Right forelimb (tissue), 1 donor: ENCODE results near the gene ZNF653.
"Not testable (repeated sequence)": the region's sequence is repeated elsewhere in the genome, so short reads cannot be mapped to it uniquely, and the experiment has no call there.

Experiments
- DNase-seq: peaks from one replicate; pipeline ENCODE4 v3.0.0-alpha.2; 2018

The ZNF653 gene

DNA sequence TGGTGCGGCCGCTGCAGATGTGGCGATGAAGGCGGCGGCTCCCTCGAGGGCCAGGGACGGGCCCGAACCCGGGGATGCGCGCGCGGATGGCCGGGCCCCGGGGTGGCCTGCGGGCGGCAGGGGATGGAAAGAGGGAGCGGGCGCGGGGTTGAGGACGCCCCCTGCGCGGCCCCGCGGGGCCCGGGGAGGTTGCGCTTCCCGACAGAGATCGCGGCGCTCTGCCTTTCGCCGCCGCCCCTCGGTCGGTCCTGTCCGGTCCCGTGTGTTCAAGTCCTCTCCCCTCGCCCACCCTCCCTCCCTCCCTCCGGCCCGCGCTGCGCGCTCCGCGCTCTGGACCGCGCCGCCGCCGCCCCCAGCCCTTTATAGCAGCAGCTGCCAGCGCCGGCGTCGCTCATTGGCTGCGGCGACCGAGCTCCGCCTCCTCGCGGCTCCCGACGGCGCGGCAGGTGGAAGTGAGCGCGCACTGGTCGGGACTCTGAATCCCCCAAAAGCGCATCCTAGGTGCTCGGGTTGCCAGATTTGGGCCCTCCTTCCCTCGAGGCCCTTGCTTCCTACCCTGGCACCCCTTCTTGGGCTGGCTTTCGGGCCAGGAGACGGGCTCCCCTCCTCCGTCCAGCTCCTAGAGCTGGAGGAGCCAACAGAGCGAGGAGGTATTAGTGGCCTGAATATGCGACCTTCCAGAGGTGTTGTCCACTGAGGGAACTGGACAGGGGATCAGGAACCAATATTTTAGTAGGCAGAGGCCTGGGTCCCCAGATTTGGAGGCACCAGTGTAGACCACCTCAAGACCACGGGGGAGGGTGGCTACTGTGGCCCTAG is 24.7 kb downstream of the ZNF653 start, which contains the start of gene ELAVL3:
ELAVL3 (minus strand) TSS at position 332 of the 819 bp plus-strand sequence. CDS start 438 bp downstream, outside the sequence.
- DNase-seq = no peak

DNA sequence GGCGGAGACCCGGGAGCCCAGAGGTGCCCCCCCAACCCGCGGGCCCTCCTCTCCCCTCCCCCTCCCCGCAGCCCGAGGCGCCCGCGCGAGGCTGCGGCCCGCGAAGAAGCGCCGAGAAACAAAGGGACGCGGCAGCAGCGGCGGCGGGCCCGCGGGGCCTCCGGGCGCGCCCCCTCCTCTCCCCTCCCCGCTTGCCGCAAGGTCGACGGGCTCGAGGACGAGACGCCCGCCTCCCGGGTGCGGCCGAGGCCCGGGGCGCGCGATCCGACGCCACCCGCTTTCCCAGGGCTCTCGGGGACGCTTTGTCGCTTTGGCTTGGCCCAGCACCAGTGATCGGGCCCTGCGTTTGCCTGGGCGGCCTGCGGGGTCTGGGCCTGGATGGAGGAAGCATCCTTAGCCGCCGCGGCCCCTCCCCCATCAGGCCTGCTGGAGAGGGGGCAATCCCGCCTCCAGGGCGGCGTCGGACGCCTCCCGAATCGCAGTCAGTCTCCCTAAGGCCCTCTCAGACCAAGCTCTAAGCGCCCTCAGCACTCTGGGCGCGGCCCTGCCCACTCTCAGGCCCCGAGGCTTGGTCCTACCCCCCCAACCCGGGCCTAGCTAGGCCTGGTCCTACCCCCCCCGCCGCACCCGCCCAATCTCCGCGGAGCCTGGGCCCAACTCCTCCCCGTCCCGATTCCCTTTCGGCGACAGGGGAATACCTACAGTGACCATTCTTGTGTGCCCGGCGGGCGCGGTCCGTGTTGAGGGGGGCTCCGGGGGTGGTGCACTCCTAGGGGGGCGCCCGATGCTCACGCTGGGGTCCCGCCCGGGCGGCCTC is 25.5 kb downstream of the ZNF653 start:
- no peak for DNase-seq

DNA sequence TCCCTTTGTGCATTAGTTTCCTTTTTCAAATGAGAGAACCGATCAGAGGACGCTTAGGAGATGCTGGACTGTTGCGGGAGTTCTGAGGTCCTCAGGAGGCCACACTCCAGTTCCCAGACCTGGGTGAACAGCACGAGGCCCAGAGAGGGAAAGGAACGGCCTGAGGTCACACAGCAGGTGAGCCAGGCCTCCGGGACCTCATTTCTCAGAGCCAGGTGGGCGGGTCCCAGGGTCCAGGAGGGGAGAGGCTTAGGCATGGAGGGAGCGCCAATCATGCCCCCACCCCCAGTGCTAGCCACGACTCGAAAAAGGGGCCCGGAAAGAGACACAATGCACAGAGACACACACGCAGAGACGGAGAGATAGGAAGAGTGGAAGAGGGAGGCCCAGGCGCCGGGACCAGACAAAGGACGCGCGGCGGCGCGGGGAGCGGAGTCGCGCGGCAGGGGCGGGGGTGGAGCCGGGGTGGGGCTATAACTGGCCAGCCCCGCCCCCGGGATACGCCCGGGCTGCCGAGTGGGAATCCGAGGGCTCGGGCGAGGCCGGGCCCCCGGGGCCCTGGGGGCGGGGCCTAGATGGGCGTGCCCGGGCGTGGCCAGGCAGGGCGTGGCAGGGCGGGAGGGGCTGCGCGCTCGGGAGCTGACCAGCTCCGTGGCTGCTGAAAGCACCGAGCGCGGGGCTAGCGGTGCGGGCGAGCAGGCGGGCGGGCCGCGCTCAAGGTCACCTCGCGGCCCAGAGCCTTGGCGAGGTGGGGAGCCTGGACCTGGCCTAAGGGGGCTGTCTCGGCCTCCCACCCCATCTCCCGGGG is 26.3 kb downstream of the ZNF653 start:
- no peak for DNase-seq

DNA sequence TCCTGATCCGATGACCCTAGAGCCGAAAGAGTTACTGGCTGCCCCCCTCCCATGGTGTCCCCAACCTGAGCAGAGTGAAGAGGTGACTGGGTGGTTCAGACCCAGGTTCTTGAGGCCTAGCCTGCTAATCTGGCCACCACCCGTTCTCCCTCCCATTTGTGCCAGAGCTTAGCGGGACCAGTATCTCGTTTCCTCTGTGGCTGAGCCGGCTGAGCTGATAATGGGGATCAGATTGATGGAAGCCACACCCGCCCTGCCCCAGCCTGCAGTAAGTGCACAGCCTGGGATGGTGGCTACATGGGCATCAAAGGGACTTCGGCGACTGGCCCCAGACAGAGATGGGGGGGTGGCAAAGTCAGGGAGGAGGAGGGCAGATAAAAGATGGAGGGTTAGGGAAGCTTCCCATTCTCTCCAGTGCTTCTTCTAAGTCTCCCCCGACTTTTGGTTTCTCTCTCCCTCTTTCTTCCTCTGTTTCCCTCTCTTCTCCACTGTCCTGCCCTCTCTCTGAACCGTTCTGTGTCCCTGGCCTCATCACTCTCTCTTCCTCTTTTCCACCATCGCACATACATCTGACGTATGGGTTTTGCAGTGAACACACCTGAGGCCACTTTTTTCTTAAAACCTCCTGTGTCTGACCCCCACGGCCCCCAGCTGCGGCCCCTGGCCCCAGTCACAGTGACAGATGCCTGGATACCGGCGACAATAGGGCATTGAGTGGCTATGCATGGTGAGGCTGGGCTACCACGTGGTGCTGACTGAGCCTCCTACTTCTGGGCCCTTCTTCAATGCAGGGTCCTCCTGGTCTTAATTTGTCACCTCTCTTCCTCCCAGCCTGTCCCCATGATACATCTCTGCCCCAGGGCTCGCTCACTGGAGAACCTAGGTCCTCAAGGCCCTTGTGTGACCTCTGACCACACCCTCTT is 27.2 kb downstream of the ZNF653 start:
- DNase-seq = no peak

DNA sequence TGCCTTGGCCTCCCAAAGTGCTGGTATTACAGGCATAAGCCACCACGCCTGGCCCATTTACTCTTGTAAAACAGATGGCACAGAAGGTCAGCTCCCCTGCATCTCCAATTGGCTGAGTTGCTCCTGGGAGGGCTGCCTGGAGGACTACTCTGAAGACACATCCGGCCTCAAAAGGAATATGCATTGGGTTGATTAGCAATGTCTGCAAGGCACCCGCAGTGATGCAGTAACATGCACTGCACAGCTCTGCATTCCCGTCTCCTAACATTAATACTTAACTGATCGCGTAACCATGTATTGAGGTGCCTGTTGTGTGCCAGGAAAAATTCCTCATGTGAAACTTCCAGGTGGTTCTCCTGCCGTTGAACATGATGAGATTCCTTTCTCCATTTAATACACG is 29.8 kb downstream of the ZNF653 start:
- DNase-seq = no peak

DNA sequence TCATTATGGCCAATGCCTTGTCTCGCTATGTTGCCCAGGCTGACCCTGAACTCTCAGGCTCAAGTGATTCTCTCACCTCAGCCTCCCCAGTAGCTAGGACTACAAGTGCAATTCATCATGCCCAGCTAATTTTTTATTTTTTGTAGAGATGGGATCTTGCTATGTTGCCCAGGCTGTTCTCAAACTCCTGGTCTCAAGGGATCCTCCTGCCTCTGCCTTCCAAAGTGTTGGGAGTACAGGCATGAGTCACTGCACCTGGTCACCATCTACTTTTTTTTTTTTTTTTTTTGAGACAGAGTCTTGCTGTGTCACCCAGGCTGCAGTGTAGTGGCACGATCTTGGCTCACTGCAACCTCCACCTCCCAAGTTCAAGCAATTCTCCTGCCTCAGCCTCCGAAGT is 30.3 kb downstream of the ZNF653 start:
- not testable (repeated sequence) for DNase-seq

DNA sequence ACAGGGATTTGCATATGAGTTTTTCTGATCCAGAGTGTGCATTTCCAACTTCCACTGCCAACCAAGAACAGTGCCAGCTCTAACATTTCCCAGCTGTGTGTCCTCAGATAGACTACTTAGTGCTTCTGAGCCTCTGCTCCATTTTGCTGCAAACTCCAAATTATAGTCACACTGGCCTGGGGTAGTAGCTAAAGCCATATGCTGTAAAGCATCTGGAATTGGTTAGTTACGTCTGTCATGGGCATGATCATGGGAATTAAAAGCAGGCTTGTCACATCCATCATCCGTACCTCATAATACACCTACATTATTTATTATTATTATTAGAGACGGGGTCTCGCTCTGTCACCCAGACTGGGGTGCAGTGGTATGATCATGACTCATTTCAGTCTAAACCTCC is 31.9 kb downstream of the ZNF653 start:
- DNase-seq = no peak

DNA sequence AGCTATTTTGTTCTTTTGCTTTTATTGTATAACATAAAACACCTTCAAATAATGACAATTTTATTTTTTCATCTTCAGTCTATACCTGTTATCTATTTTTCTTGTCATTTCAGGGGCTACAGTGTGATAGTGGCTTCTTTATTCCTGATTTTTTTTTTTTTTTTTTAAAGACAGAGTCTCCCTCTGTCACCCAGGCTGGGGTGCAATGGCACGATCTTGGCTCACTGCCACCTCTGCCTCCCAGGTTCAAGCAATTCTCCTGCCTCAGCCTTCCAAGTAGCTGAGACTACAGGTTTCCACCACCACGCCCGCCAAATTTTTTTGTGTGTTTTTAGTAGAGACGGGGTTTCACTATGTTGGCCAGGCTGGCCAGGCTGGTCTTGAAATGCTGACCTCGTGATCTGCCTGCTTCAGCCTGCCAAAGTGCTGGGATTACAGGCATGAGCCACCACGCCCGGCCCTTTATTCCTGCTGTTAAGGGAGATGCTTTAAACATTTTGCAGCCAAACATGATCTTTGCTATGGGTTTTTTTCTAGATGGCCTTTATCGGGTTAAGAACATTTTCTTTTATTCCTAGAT is 37.3 kb downstream of the ZNF653 start:
- not testable (repeated sequence) for DNase-seq

DNA sequence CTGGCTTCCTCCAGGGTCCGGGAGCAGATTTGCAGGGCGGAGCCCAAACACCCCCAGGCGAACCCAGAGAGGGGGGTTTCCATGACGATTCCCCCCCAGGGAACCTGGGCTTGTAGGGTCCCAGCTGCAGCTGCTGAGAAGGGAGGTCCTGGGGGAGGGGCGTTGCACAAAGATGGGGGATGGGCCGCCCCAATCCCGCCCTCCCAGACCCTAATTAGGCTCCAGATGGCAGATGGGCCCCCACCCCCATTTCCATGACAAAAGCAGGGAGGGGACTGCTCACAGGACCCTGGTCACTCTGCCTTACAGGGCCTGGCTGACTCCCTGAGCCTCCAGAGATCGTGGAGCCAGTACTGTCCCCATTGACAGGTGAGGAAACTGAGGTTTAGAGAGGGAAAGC is 40.0 kb downstream of the ZNF653 start:
- DNase-seq = no peak

DNA sequence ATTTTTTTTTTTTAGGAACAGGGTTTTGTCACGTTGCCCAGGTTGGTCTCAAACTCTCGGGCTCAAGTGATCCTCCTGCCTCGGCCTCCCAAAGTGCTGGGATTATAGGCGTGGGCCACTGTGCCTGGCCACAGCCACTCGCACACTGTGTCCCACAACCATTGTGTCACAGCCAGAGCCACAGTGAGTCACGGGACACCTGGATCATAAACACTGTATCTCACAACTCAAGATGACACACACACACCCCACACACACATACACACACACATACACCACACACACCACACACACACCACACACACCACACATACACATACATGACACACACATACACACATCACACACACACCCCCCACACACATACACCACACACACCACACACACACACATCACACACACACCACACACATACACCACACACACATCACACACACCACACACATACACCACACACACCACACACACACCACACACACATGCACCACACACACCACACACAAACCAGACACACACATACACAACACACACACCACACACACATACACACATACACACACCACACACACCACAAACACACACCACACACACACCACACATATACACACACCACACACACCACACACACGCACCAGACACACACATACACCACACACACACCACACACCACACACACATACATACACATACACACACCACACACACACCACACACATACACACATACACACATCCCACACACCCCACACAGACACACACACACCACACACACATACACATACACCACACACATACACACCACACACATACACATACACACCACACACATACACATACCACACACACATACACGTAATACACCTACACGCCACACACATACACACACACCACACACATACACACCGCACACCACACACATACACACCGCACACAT is 41.0 kb downstream of the ZNF653 start:
- no peak for DNase-seq

DNA sequence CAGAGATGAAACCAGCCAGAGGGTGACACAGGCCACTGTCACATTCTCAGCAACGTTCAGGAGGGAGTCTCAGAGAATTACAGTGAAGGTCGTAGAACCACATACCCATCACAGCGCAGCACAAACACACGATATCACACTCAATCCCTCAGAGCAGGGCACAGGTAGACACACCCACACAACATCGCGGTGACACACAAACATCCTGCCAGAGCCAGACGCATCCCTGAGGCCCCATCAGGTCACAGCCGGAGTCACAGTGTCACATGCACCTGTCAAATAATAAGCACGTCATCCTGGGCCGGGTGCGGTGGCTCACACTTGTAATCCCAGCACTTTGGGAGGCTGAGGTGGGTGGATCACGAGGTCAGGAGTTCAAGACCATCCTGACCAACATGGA is 42.2 kb downstream of the ZNF653 start:
- no peak for DNase-seq

DNA sequence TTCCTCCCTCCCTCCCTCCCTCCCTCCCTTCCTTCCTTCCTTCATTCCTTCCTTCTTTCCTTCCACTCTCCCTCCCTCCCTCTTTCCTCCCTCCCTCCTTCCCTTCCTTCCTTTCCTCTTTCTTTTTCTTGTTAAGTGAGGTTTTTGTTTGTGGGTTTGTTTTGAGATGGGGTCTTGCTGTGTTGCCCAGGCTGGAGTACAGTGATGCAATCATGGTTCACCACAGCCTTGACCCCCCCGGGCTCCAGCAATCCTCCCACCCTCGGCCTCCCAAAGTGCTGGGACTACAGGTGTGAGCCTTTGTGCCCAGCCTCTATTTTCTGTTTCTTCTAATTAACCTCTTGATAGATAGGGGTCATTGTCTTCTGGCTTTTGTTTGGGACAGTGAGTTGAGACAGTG is 44.2 kb downstream of the ZNF653 start:
- DNase-seq = no peak

DNA sequence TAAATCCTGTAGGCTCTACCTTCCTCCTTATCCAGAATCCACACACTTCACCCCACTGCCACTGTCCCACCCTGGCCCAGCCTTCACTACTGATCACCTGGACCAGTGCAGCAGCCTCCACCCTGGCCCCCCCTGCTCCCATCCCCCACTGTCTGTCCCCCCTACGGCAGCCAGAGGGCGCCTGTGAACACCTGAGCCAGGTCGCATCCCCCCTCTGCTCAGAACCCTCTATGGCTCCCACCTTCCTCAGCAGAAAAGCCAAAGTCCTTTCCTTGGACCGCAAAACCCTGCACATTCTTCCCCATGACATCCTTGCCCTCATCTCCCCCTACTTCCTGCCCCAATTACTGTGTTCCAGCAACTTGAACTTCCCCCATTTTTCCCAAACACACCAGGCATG is 45.4 kb downstream of the ZNF653 start:
- no peak for DNase-seq

DNA sequence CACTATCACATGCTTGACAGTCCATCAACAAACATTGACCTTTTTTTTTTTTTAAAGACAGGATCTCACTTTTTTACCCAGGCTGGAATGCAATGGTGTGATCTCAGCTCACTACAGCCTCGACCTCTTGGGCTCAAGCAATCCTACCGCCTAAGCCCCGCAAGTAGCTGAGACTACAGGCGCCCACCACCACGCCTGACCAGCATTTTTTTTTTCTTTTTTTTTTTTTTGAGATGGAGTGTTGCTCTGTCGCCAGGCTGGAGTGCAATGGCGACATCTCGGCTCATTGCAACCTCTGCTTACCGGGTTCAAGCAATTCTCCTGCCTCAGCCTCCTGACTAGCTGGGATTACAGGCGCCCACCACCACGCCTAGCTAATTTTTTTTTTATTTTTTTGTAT is 46.7 kb downstream of the ZNF653 start:
- DNase-seq = not testable (repeated sequence)

DNA sequence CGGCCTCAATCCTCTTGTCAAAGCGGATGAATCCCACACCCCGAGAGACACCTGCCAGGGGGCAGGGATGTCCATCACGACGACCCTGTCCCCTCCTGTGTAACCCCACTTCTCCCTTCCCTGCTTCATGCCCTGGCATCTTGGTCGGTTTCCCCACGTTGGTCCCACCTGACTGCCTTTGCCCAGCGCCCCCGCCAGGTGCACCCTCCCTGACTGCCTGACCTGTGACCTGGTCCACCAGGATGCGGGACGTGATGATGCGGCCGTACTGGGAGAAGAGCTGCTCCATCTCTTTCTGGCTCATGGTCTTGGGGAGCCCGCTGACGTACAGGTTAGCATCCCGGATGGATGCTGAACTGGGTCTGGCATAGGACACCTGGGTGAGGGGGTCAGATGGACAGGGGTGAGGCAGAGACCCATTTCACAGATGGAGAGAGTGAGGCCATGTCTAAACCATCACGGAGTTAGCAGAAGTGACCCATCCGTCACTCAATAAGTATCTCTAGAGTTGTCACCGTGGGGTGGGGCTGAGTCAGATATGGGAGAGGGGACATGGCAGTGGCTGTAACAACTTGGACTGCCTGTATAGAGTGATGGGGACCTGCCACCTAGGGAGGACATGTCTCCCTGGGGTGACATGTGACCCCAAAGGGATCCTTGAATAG is 47.3 kb downstream of the ZNF653 start:
- no peak for DNase-seq

DNA sequence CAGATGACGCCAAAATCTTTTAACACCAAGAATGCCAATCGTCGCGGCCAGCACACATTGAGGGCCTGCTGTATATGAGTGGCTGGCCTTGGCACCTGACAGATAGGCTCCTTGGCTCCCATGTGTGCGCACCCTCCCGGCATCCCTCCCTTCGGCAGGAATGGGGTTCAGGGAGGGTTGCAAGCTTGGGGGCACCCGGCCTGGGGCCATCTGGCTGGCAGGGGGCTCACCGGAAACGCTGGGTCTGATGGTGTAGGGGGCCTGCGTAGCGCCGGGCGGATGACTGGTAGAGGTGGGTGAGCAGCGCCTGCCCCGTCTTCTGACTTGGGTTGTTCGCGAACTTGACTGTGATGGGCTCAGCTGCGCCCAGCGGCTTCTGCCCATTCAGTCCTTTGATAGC is 47.8 kb downstream of the ZNF653 start:
- no peak for DNase-seq

DNA sequence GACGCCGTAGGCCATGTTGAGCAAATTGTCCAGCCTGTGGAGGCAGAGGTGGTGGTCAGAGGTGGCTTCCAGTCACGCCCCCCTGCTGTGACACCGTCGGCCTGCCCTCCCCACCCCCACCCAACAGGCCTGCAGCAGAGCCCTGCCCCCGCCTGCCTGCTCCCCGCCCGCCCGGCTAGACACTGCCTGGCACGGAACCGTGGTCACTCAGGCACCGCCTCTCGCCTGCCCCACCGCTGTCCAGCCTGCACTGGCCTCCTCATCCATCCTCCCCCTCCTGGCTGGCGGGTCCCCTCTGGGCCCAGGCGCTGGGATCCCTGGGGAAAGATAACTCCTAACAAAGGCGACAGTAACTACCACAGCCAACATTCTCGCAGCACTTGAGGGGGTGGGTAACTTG is 48.5 kb downstream of the ZNF653 start:
- no peak for DNase-seq

DNA sequence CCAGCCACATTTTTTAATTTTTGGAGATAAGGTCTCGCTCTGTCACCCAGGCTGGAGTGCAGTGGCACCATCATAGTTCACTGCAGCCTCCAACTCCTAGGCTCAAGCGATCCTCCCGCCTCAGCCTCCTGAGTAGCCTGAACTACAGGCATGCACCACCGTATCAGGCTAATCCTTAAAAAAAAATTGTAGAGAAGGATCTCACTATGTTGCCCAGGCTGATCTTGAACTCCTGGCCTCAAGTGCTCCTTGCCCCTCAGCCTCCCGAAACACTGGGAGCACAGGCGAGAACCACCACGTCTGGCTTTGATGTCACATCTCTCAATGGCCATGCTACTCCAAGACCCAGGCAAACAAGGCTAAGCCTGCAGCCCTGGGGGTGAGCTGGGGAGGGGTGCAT is 49.0 kb downstream of the ZNF653 start:
- no peak for DNase-seq

DNA sequence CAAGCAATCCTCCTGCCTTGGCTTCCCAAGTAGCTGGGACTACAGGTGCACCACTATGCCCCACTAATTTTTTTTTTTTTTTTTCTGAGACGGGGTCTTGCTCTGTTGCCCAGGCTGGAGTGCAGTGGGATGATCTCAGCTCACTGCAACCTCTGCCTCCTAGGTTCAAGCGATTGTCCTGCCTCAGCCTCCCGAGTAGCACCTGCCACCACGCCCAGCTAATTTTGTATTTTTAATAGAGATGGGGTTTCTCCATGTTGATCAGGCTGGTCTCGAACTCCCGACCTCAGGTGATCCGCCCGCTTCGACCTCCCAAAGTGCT is 50.4 kb downstream of the ZNF653 start:
- not testable (repeated sequence) for DNase-seq
